Measurements from ENCODE around the gene B4GALNT1.
"Not testable (repeated sequence)": the region's sequence is repeated elsewhere in the genome, so short reads cannot be mapped to it uniquely, and the experiment has no call there.

B4GALNT1 gene

DNA sequence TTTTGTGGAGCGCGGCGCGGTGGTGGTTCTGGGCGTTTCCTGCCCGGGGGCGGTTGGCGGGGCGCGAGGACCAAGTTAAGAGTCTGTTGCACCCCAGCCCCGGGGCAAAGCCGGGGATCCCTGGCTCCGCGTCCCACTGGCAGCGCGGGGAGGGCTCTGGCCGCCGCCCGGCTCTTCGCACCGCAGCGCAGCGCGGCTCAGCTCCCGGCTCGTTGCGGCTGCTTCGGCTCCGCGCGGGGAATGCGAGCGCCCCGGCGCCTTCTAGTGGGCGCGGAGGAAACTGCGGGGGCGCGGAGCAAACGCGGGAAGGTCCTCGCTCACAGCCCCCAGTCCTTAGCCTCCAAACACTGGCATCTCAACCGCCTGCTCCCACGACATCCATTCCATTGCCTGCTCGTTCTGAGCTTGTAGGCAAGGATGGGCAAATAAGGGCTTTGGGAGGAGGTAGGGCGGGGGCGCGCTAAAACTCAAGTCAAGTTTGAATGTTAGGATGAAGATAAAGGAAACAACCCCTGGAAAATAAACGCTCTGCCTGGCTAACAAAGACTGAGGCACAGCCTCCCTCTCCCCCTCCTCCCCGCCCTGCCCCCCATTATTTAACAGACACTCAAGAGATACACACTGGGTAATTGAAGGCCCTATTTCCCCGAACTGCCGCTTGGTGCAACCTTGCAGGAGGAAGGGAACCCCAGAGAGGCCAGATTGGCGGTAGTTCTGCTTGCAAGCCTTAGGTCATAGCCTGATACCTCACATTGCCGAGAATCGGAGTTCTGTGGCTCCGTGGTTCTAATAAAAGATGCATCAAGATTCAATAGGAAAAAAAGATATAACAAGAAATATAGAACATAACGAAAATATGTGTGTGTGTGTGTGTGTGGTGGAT lies at the start of gene B4GALNT1:
Gene B4GALNT1, minus strand, starts transcription at position 244 of the 883 bp plus-strand sequence. CDS start 1,069 bp downstream, outside the sequence.
- peak; percentile 85 for DNase-seq (ENCODE audit: low spot score)

- no peak for DNase-seq (ENCODE audit: low spot score)
Observed at GRCh38 chr12:57679697-57680096, 46.7 kb upstream of the B4GALNT1 start.

- DNase-seq (ENCODE audit: low spot score) = not testable (repeated sequence)
Observed at GRCh38 chr12:57677947-57678346, 44.9 kb upstream of the B4GALNT1 start.

GRCh38 chr12:57674691-57675090 lies 41.7 kb upstream of the B4GALNT1 start:
- no peak for DNase-seq (ENCODE audit: low spot score)

GRCh38 chr12:57672801-57673200 lies 39.8 kb upstream of the B4GALNT1 start:
- no peak for DNase-seq (ENCODE audit: low spot score)

DNA sequence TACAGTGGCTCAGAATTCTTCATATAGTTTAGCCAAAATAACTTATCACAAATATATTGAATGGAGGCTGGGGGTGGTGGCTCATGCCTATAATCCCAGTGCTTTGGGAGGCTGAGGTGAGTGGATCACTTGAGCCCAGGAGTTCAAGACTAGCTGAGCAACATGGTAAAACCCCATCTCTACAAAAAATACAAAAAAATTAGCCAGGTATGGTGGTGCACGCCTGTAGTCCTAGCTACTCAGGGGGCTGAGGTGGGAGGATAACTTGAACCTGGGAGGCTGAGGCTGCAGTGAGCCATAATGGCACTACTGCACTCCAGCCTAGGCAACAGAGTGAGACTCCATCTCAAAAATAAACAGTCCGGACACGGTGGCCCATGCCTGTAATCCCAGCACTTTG lies 38.8 kb upstream of the B4GALNT1 start:
- DNase-seq (ENCODE audit: low spot score) = not testable (repeated sequence)

DNA sequence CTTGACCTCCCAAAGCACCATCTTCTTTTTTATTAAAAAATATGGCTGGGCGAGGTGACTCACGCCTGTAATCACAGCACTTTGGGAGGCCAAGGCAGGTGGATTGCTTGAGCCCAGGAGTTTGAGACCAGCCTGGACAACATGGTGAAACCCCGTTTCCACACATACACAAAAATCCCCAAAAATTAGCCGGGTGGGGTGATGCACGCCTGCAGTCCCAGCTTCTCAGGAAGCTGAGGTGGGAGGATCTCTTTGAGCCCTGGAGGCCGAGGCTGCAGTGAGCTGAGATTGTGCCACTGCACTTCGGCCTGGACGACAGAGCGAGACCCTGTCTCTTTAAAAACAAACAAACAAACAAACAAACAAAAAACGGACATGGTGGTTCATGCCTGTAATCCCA lies 36.7 kb upstream of the B4GALNT1 start:
- not testable (repeated sequence) for DNase-seq (ENCODE audit: low spot score)

DNA sequence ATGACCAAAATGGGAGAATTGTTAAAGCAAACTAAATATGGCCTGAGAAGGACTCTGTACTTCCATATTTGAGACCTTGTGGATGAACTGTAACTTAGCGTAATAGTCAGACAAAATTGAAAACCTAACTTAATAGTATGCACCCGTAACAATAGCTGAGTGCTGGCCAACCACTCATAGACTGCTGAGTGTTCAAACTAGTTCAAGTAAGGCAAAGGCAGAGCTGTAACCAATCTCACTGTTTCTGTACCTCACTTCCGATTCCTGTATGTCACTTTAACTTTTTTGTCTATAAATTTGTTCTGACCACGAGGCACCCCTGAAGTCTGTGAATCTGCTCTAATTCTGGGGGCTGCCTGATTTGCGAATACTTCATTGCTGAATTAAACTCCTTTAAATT lies 33.9 kb upstream of the B4GALNT1 start:
- no peak for DNase-seq (ENCODE audit: low spot score)

DNA sequence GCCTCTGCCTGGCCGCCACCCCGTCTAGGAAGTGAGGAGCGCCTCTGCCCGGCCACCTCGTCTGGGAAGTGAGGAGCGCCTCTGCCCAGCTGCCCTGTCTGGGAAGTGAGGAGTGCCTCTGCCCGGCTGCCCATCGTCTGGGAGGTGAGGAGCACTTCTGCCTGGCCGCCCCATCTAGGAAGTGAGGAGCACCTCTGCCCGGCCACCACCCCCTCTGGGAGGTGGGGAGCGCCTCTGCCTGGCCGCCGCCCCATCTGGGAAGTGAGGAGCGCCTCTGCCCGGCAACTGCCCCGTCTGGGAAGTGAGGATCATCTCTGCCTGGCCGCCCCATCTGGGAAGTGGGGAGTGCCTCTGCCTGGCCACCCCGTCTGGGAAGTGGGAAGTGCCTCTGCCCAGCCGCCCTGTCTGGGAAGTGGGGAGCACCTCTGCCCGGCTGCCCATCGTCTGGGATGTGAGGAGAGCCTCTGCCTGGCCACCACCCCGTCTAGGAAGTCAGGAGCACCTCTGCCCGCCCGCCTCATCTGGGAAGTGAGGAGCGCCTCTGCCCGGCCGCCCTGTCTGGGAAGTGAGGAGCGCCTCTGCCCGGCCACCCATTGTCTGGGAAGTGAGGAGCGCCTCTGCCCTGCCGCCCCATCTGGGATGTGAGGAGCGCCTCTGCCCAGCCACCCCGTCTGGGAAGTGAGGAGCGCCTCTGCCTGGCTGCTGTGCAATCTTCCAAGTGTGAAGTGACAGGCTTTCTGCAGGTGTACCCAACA lies 32.2 kb upstream of the B4GALNT1 start:
- DNase-seq (ENCODE audit: low spot score) = not testable (repeated sequence)

DNA sequence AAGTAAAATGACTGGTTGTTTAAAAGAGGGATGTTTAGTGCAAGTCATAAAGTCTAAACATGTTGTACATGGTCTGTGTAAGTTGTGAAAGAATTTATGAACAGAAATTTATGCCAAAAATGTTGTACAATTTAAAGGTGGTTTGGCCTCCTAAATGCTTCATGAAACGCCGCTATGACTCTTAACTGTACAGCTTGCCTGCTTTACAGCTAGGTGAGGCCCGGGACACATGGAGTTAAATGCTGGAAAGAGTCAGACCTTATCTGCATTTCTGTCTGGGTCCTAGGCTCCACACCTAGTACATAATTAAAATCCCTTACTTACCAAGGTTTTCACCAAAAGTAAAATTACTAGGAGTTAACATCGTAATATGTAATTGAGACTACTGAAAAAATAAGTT lies 28.4 kb upstream of the B4GALNT1 start:
- DNase-seq (ENCODE audit: low spot score) = no peak

DNA sequence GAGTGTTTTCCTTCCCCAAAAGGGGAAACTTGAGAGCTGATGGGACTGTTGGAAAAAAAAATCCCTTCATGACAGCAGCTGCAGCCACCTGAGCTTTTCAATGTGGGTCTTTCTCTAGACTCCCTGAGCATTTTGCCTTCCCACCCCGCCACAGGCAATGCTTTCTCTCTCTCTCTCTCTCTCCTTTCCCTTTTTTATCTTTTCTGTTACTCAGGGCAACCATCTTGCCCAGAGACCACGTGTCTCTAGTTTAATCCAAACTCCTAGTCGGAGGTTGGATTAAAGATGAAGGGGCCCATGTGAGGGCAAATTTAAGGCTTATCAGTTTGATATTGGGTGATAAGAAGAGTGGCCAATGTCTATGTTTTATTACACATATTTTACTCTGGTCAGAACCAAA lies 25.9 kb upstream of the B4GALNT1 start:
- DNase-seq (ENCODE audit: low spot score) = no peak

DNA sequence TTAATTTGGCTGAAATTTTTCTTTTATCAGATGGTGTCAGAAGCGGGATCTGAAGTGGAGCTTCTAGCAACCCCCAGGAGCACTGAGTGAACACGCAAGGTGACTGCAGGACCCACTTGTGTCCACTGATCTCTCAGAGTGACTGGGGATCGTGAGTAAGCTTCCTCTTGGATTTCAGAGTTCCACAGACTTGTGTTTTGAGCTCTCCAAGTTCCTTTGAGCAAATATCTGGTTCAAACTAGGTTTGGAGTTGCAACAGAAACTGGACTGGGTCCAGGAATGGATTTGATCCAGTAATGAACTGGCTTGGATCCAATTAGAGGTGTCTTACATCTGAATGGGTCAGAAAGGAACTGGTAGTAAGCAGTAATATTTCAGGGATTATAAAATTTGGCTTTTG lies 24.7 kb upstream of the B4GALNT1 start:
- no peak for DNase-seq (ENCODE audit: low spot score)

DNA sequence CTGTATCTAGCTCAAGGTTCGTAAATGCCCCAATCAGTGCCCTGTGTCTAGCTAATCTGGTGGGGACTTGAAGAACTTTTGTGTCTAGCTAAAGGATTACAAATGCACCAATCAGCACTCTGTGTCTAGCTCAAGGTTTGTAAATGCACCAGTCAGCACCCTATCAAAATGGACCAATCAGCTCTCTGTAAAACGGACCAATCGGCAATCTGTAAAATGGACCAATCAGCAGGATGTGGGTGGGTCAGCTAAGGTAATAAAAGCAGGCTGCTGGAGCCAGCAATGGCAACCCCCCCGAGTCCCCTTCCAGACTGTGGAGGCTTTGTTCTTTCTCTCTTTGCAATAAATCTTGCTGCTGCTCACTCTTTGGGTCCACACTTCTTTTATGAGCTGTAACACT lies 23.4 kb upstream of the B4GALNT1 start:
- DNase-seq (ENCODE audit: low spot score) = not testable (repeated sequence)

- DNase-seq (ENCODE audit: low spot score) = no peak
Observed at GRCh38 chr12:57655541-57656240, 22.7 kb upstream of the B4GALNT1 start.

DNA sequence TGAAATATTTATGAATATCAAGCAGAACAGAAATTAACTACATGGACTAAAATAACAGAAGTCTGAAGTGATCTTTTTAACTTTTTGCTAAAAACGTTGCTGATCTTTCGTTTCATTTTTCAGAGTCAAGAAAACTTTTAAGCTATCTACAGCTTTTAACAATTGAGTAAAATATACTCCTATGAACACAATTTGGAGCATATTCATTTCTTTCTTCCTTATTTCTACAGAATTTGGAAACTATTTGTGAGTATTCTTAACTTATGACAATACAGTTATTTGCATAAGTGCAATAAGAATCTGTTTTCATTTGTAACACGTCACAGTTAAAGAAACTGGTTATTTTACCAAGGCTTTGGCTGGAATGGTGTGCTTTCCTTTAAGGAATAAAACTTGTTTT lies 21.0 kb upstream of the B4GALNT1 start:
- no peak for DNase-seq (ENCODE audit: low spot score)

- DNase-seq (ENCODE audit: low spot score) = not testable (repeated sequence)
Observed at GRCh38 chr12:57646659-57647049, 13.7 kb upstream of the B4GALNT1 start.

GRCh38 chr12:57645990-57646658 lies 13.1 kb upstream of the B4GALNT1 start:
- DNase-seq (ENCODE audit: low spot score) = peak; percentile 50

DNA sequence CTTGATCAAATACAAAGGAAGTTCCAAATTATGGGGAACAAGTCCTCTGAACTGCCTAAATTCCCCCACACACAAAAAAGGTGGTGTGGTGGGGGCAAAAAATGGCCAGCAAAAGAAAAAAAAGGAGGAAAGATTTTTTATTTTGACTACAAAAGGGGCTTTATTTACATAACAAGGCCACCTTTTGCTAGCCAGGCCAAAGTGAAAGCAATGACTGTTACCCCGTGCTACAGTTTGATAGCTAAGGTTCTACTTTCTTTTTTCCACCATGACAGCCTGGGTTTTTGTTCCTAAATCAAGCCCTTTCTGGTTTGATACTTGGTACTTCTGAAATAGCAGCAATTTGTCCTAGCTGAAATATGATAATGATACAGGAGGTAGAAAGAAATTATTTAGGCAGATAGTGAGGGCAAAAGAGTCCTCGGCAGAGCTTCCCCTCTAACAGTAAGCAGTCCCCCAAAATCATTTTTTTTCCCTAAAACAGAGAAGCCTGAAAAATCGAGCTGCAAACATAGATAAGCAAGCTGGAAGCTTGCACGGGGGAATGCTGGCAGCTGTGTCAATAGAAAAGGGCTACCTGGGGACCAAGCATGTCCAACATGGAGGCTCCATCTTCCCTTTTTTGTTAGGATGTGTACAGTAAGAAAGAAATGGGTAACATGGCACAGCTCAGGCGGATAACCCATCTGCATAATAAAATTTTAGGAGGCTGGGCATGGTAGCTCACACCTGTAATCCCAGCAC lies 8.9 kb upstream of the B4GALNT1 start:
- no peak for DNase-seq (ENCODE audit: low spot score)

- no peak for DNase-seq (ENCODE audit: low spot score)
Observed at GRCh38 chr12:57640175-57641042, 7.4 kb upstream of the B4GALNT1 start.

DNA sequence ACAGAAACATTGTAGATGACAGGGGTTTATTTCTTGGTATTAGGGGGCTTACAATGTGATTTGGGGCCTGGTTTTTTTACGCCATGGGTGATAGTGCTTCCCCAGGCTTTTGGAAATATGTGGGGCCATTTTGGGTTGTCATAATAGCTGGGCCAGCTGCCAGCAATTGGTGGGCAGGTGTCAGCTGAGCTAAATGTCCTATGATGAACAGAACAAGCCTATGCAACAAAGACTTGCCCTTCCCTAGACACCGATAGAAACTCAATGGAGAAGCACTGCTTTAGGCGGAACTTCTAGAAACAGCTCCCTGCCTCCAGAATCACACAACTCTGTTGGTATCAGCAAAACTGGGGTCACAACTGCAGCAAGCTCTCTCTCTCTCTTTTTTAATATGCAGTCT lies 5.1 kb upstream of the B4GALNT1 start:
- DNase-seq (ENCODE audit: low spot score) = no peak
